Kidney capillary endothelial cell (primary cell): ENCODE data around the gene CLTCL1.
A peak's percentile ranks its signal among the peaks of the same experiment; 100 is the strongest.

Experiments
- DNase-seq: peaks from one replicate; pipeline ENCODE4 v3.0.0-alpha.2; 2018; ENCODE audit warnings: low spot score

Gene CLTCL1

DNA sequence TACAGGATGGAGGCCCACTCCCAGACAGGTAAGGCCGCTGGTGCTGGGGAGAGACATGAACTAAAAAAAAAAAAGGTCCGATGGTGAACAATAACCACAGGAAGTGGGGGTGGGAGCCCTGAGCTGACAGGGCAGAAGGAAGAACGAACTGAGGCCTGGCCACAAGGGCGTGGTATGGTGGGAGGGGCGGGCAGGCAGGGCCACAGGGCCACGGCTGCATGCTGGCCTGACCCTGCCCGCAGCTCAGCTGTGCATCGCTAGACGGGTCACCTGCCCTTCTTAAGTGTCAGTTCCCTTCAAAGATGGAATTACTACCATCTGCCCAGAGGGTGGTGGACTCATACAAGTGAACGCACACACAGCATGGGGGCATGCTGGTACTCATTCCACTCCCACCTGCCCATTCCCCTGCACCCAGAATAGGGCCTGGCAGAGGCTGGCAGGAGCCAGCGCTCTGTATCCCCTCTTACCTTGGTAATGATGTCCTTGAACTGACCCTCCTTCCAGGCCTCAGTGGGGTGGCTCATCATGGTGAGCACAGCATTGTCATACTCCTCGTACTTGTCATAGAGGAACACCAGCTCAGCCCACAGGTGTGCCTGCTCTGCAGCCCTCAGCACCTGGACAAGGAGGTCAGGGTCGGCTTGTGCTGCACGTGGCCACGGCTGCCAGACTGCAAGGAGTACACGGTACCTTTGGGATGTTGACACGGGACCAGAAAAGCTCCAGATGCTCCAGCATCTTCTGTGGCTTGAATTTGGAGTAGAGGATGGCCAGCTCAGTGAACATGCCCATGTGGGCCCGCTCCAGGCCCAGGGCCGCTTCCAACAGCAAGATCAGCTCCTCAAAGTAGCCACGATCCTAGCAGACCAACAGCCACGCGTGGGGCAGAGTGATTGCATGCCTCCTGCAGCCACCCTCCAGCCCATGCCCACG lies 95.5 kb downstream of the CLTCL1 start:
- no peak for DNase-seq

GRCh38 chr22:19194766-19195536 lies 96.6 kb downstream of the CLTCL1 start:
- no peak for DNase-seq

GRCh38 chr22:19193879-19194278 lies 97.6 kb downstream of the CLTCL1 start:
- DNase-seq, result no peak

DNA sequence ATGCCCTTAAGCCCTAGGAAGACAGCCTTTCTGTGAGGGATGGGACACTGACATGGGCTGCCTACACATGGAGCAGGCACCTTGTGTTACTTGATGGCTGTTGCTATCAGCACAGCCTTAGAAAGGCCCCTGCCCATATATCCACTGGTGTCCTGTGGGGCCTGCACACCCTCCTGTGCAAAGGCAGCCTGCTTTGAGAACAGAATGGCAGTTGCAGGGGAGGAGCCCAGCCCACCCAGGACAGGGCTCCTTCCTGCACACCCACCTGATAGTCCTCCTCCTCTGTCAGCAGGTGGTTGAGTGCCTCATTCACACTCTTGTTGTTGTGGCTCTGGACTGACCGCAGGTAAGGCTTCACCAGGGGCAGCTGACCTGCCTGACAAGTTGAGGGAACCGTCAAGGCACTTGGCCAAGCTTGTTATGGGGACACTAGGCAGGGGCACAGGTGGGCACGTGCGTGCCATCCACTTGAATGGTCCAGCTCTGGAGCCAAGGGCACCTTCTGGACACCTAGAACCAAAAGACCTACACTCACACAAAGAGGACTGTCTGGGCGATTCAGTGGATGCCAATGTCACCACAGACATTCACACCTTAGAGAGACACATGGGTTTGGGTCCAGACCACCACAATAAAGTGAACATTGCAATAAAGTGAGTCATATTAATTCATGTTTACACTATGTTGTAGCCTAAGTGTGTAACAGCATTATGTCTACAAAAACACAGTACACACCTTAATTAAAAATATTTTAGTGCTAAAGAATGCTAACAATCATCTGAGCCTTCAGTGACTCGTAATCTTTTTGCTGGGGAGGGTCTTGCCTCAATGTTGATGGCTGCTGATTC lies 103.6 kb downstream of the CLTCL1 start:
- DNase-seq, result no peak

DNA sequence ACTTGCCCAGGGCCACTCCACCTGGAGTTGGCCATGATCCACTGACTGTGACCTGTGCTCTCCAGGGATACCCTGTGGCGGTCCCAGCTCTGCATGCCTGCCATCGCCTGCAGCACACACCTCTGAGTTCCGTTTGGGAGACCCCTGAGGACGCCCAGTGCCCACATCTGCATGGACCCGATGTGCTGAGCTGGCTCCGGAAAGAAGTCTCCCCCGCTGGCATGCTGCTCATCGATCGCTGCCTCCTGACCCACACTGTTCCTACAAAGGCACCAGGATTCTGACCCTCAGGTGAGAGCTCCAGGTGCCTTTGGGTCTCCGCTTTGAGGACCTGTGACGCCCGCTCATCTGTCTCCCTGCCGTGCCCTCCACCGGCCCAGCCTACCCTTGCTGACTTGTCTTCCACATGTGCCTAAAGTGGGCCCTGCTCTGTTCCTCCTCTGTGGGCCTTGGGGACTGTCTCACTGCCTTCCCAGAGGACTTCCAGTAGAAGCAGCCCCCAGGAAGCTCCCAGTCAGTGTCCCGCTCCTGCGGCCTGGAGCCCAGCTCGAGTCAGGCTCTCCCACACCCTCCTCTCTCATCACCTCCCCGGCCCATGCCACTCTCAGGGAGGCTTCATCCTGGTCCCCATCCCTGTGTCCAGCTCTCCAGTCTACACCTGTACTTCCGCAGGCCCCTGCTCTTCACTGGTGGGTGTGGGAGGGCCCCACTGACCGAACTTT lies 107.1 kb downstream of the CLTCL1 start:
- DNase-seq, result no peak

DNA sequence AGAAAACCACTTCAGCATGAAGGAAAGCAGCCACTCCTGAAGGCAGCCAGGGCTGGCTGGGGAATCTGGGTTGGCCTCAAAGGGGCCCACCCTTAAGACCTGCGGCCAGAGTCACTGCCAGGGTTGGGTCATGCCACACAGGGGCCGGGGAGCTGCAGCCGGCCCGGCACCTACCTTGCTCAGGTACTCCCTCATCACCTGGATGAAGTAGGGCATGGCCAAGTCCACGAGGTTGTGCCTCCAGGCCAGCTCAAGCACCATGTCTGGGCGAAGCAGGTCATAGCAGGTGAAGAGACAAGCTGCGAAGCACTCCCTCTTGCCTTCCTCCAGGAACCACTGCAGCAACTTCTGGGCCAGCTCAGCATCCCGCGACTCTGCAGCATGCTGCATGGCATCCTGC lies 108.3 kb downstream of the CLTCL1 start:
- DNase-seq, result no peak

DNA sequence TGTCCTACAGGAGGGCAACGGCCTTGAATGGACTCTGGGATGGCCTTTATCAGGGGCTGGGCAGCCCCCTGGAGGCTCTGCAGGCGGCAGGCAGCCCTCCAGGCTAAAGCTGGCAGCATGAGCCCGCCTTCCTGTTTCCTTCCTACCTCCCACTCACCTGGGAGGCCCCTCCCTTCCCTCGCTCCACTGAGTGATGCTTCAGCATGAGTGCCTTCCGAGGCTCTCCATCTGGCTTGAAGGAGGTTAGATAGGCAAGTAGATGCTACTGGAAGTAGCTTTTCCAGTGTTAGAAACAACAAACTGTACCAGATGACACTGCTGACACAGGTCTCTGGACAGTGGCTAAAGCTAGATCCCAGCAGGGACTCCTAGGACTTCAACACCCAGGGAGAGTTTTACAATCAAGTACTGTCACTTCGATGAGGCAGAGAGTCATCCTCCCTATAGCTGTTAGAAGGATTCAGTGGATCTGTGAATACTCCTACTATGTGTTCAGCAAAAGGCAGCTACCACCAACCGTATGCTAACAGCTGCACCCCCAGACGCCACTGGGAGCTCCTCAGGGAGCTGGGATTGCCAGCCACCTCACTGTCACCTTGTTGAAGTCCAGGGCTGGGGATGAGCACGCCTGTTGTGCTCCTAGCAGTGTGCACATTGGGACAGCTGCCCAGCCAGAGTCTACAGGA lies 108.9 kb downstream of the CLTCL1 start:
- no peak for DNase-seq

DNA sequence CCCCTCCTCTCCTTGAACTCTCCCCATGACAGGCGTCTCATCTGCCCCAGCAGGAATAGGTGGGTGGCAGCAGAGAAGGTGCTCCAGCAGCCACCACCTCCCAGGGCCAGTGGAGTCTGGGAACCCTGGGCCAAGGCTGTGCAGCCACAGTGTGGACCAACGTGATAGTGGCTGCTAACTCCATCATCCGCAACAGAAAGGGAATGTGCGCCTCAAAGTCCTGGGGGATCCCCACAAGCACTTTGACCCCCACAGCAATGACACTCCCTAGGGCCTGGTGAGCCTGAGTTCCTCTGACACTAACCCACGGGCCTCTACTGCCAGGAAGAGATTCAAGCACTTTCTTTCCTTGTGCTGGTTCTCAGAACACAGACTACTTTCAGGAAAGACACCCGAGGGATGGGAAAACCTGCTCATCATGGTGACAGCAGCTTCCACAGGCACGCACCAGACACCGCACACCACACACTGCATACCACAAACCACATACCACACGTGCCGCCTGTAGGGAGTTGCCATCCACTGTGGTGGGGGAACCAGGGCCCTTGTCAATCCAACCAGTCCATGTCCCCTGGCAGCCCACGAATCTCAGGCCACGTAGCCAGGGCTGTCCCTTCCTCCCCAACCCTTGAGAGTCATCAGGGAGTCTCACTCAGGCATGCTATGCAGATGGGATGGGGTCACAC lies 109.6 kb downstream of the CLTCL1 start:
- DNase-seq, result no peak

GRCh38 chr22:19180740-19181410 lies 110.6 kb downstream of the CLTCL1 start:
- DNase-seq, result no peak

GRCh38 chr22:19180234-19180633 lies 111.3 kb downstream of the CLTCL1 start:
- no peak for DNase-seq

DNA sequence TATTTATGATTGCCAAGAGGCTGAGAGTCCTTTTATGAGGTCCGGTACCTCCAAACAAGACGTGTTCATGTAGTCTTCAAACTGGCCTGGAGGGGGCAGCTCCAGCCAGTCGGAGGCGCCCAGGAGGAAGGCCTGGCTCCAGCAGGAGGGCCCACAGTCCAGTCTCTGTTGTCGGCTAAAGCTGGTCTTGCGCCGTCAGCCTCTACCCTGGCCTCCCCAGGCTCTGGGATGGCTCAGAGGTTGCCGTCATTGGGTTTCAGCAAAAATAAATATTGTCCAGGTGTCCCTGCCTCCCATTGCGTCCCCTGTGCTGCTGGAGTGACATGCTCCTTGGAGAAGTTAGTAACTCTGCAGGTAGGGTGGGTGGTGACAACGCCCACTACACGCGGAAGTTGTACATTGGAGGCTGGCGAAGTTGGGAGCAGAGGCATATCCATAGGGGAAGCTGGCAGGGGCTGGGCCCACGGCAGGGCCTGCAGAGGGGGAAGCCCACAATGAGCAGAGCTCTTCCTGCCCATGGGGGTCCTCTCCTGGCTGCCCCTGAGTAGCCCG lies 111.9 kb downstream of the CLTCL1 start:
- peak; percentile 78 for DNase-seq

DNA sequence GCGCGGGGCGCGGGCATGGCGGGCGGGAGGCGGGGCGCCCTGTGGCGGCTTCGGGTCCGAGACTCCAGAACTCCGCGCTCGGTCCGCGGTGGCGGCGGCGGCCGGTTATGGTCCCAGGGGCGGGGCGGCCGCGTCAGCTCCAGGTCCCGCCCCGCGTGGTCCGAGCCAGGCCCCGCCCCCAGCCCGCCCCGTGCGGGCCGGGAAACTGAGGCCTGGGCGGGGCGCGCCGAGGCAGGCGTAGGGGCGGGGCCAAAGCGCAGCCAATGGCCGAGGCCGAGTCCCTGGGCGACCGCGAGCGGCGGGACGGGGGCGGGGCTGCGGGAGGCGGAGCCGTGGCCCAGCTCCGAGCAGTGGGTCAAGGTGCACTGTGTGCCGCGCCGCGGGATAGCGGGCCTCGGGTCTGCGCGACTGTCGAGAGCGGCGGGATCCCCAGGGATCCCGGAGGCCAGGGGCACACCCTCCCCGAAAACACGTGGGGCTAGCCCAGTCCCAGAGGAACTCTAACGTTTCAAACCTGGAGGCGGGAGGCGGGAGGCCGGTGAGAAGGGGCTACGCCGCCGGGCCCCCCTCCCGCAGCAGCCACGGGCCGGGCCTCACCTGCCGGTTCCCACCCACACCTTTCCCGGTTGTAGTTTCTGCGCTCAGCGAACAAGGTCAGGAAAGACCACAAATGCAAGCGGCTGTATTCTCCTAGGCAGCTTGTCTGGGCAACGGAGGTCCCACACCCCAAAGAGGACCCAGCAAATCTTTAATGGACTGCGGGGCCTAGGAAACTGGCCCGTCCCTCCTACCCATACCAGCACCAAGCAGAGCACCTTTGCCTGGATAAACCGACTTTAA lies 112.6 kb downstream of the CLTCL1 start, which contains the start of gene SLC25A1:
Gene SLC25A1, minus strand, starts transcription at position 80 of the 840 bp plus-strand sequence. Its CDS starts 63 bp downstream, at position 17.
- DNase-seq, result peak; percentile 73

- peak; percentile 19 for DNase-seq
Observed at GRCh38 chr22:19178065-19178656, 113.4 kb downstream of the CLTCL1 start.

DNA sequence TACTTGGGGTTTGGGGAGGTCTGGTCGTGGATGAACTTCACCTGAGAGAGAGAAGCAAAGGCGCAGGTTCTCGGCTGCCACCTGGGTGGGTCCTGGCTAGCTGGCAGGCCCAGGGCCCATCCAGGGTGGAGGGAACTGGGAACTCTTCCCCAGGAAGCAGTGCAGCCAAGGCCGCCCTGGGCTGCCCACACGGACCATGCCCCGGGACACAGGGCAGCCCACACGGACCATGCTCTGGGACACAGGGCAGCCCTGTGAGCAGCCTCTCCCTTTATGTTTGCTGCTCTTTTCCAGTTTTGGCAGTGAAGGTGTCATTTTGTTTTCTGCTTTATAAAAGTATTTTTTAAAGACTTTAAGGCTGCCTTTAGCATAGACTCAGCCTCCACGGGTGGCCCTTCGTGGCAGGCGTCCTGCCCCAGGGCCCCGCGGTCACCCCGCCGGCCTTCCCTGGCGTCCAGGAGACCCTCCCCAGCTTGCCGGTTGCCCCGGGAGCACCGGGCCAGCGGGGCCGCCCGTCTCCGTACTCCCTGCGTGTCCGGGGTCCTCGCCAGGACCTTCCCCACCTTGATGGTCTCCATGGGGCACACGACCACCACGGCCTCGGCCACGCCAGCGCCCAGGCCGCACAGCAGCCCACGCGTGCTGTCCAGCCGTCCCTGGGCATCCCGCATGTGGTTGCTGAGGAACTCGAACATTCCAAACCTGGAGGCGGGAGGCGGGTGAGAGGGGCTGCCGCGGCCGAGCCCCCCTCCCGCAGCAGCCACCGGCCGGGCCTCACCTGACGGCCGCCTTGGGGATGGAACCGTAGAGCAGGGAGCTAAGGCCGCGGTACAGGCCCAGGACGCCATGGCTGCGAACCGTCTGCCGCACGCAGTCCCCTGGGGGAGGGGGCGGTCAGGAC lies 114.1 kb downstream of the CLTCL1 start:
- DNase-seq, result no peak

- no peak for DNase-seq
Observed at GRCh38 chr22:19176732-19177131, 114.8 kb downstream of the CLTCL1 start.

DNA sequence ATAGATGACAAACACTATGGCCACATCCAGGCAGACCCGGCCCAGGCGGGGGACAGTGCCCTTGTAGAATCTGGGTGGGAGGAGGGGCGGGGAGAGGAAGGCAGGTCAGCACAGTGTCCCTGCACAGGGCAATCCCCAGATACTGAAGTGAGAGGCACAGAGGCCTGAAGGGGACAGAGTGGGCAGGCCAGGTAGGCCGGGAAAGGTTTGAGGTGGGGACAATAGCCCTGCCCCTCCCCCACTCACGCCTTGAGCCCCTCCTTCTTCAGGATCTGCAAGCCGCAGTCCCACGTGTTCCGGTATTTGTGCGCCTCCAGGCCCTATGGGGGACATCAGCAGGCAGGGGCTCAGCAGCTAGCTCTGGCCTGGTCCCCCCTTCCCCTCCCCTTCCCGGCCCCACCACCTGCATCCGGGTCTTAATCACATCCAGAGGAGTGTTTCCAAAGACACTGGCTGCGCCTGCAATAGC lies 115.3 kb downstream of the CLTCL1 start:
- DNase-seq, result no peak
